Effector memory CD8-positive, alpha-beta T cell (primary cell): ENCODE data around the gene CLTA.
"Not testable (repeated sequence)": the region's sequence is repeated elsewhere in the genome, so short reads cannot be mapped to it uniquely, and the experiment has no call there.

ENCODE experiments used
- ATAC-seq: fragments of 150-1000 bp; cut with Tn5 transposase; replicated peaks from 2 replicates; pipeline ENCODE4 v1.10.0; 2021; ENCODE audit warnings: mild to moderate bottlenecking, moderate library complexity
- DNase-seq, 3 experiments: peaks; one replicate each; pipeline ENCODE4 v3.0.0; 2021
- H3K27ac Mint-ChIP-seq, 2 donors: one replicate each; pipeline ENCODE4 v1.8.0; 2022; ENCODE audit warnings: mild to moderate bottlenecking in 2 of 2, mixed read lengths in 2 of 2, moderate library complexity in 2 of 2
- H3K27me3 Mint-ChIP-seq, 2 donors: one replicate each; pipeline ENCODE4 v1.8.0; 2022; ENCODE audit warnings: mixed read lengths in 2 of 2
- H3K36me3 Mint-ChIP-seq: one replicate; pipeline ENCODE4 v1.8.0; 2022; ENCODE audit warnings: mild to moderate bottlenecking, moderate library complexity, mixed read lengths; ENCODE audit not compliant: insufficient read depth
- H3K4me1 Mint-ChIP-seq, 2 donors: one replicate each; pipeline ENCODE4 v1.8.0; 2022; ENCODE audit warnings: low read depth in 2 of 2, mixed read lengths in 2 of 2
- H3K4me3 Mint-ChIP-seq, 2 donors: one replicate each; pipeline ENCODE4 v1.8.0; 2022; ENCODE audit warnings: mild to moderate bottlenecking in 2 of 2, mixed read lengths in 2 of 2, moderate library complexity in 2 of 2
- H3K9me3 Mint-ChIP-seq, 2 donors: one replicate each; pipeline ENCODE4 v1.8.0; 2022; ENCODE audit warnings: mixed read lengths in 2 of 2

Gene CLTA

DNA sequence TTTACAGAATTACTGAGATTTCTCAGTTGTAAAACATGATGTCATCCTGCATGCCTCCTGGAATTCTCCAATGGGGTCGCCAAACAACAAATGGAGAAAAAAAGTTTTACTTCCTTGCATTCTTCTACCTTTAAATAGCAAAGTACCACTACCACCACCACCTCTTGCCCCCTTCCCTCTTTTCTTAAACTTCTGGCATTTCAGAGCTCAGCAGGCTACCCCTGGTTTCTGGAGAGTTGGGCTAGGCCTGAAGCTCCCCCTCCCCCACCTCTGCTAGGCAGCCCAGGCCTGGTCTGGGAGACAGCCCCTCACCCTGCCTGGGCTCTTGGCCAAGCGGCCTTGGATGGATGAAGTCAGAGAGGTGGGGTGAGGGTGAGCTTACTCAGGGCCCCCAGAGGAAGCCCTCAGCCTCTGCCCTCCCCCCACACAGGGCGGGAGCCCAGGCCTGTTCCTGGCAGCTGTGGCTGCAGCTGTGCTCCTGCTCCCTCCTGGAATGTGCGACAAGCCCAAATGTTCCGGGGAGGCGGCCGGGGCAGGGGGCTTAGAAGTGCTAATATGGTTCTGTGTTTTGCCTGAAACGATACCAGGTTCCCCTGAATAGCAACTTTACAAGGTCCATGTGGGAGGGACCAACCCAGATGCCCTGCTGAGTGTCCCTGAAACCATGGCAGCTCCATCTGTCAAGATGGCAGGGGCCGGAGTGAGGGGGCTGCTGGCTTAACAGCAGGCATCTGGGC lies 27.5 kb upstream of the CLTA start:
- Mint-ChIP-seq H3K9me3 (no peaks in the 10 kb centered on the region), H3K4me1 (peaks cover 3 to 8% of the 10 kb centered on the region in 2 donors), H3K27ac (peak overlapping the region; percentile 20 to 84), H3K36me3 (peaks cover 30% of the 10 kb centered on the region), H3K27me3 (no peaks in the 10 kb centered on the region), H3K4me3 (no peak overlapping the region)
- ATAC-seq (no peak), DNase-seq (no peak)

DNA sequence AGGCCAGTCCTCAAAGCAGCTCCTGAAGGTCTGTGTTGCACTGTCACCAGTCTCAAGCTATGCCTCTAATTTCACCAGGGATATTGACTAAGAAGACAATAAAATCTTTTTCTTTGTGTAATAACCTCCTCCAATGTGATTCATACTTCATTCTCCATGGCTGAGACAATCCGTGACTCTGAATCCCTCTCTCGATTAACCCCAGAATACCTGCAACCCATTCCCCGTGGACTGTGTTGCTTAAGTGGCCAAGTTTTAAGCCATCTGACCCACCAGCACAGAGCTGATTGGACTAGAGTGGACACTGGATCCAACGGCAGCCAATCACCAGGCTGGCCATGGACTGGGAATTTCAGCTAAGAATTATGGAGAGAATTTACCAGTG lies 26.9 kb upstream of the CLTA start:
- H3K9me3 Mint-ChIP-seq = no peaks in the 10 kb centered on the region
- DNase-seq = no peak
- H3K27ac Mint-ChIP-seq = peak overlapping the region in 1 of 2 donors; percentile 52
- peaks cover 3 to 8% of the 10 kb centered on the region in 2 donors for H3K4me1 Mint-ChIP-seq
- ATAC-seq = no peak
- H3K36me3 Mint-ChIP-seq = peaks cover 30% of the 10 kb centered on the region
- no peaks in the 10 kb centered on the region for H3K27me3 Mint-ChIP-seq
- no peak overlapping the region for H3K4me3 Mint-ChIP-seq

DNA sequence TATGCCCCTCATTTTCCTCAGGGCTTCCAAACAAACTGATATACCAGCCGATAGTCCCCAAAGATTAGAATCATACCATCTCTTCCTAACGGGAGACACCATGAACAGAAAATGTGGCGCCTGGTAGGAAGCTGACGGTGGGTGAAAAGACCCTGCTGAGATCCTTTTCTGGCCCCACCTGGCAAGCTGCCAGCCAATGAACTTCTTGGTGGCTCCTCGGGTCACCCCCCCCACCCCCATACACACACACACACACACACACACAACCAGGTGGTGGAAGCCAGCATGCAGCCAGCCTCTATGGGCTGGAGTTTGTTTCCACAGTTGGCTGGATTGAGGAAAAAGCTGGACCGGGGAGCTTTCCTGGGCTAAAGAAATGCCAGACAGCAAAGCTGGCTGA lies 26.3 kb upstream of the CLTA start:
- Mint-ChIP-seq H3K27ac (peak overlapping the region in 1 of 2 donors; percentile 52), H3K36me3 (peaks cover 30% of the 10 kb centered on the region), H3K27me3 (no peaks in the 10 kb centered on the region), H3K4me3 (no peak overlapping the region), H3K4me1 (peaks cover 3 to 8% of the 10 kb centered on the region in 2 donors), H3K9me3 (no peaks in the 10 kb centered on the region)
- no peak for ATAC-seq
- DNase-seq = no peak

DNA sequence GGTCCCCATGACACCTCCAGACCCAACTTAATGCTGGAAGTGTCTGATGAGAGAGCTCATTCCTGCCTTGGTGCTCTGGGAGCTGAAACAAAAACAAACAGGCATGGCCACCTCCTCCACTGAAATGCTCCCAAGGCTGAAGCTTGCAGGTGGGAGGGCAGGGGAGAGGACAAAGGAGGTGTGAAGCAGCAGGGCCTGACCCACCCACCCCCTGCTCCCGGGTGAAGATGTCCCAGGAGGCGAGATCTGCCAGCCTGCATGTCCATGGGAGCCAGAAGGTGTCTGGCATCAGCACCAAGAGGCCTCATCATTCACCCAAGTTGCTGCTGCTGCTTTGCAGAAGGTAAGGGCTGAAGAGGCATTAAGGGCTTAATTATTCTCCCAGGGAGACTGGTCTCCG lies 25.7 kb upstream of the CLTA start:
- no peak for ATAC-seq
- Mint-ChIP-seq H3K27ac (peak overlapping the region; percentile 75 to 76), H3K36me3 (peaks cover 28% of the 10 kb centered on the region), H3K4me1 (peaks cover 3 to 8% of the 10 kb centered on the region in 2 donors), H3K27me3 (no peaks in the 10 kb centered on the region), H3K9me3 (no peaks in the 10 kb centered on the region), H3K4me3 (peak overlapping the region; percentile 81 to 82)
- no peak for DNase-seq

DNA sequence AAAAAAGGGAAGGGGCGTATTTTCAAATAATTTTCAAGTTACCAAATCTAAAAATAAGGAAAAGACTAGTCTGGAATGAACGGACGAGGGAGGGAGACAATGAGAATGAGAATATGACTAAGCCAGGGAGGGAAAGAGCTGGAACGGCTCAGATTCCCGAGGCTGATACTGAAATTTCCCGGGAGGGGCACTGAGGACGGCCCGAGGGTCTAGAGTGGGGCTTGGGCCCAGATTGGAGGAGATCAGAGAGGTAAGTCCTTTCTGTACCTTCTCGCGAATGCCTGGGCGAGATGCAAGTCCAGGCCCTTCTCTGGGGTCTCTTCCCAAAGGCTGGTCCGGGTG lies 24.9 kb upstream of the CLTA start:
- Mint-ChIP-seq H3K36me3 (peaks cover 22% of the 10 kb centered on the region), H3K4me3 (peak overlapping the region; percentile 81 to 82), H3K27me3 (no peaks in the 10 kb centered on the region), H3K9me3 (no peaks in the 10 kb centered on the region), H3K27ac (peak overlapping the region; percentile 75 to 76), H3K4me1 (peaks cover 3 to 8% of the 10 kb centered on the region in 2 donors)
- ATAC-seq (no peak), DNase-seq (no peak)

DNA sequence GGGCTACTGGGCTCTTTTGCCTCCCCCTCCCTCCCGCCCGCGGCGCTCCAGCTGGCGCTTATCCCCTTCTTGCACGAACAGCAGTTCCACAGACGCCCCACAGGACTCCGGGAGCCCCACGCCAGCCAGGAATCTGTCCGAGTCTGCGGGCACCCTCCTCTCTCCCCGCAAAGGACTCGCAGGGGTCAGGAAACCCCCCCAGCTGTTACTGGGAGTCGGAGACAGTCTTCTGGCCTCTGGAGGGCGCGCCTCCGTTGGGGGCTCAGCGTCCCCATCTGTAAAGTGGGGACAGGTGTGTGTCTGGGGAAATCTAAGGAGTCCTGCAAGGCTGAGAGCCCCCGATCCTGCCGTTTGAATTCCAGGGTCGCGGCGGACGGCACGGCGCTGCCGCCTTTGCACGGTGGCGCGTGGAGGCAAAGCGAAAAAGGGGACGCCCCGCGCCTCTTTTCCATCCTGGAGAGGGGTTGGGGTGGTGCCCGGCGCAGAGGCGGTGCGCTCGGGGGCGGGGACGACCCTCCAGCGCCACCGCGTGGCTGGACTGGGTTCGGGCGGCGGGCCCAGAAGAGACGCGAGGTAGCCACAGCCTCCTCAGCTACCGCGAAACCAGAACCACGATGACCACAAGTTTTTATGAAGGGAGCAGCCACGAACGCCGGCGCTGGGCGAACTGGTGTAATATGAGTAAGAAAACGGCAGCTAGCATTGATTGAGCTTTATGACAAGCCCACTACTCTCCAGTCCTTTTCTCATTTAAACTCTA lies 24.4 kb upstream of the CLTA start:
- ATAC-seq = peak; percentile 97
- H3K27ac Mint-ChIP-seq = peak overlapping the region; percentile 75 to 76

DNA sequence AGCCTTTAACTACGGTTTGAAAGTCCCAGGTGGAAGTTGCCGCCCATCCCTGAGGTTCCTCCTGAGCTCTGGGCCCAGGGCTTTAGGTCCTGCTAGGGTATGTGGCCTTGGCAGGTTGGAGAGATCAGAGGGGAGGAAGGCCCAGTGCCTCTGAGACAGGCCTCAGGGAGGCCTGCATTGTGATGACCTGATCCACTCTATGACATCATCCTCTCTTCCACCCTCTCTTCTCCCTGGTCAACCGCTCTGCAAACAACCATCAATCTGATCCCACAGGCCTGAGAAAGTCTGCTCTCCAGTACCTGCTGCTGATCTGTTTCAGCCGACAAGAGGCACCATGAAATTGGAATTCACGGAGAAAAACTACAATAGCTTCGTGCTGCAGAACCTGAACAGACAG lies 21.6 kb upstream of the CLTA start, which contains the start of gene CCIN:
TSS of gene CCIN (plus strand) at position 223 of the 400 bp plus-strand sequence. CDS start at position 338, 115 bp downstream.
- ATAC-seq (no peak), DNase-seq (no peak)
- Mint-ChIP-seq H3K27me3 (peaks cover 0 to 18% of the 10 kb centered on the region in 2 donors), H3K36me3 (peaks cover 15% of the 10 kb centered on the region), H3K4me1 (peaks cover 3% of the 10 kb centered on the region in 2 donors), H3K27ac (no peak within 1 kb of the TSS), H3K4me3 (no peak within 1 kb of the TSS), H3K9me3 (no peaks in the 10 kb centered on the region)

More for the DNA sequence above, 24.4 kb upstream of the CLTA start:
- peak; percentile 83 to 86 (median 85) for DNase-seq
- Mint-ChIP-seq H3K27me3 (peaks cover 0 to 4% of the 10 kb centered on the region in 2 donors), H3K36me3 (peaks cover 19% of the 10 kb centered on the region), H3K4me1 (peaks cover 3 to 6% of the 10 kb centered on the region in 2 donors), H3K4me3 (peak overlapping the region; percentile 81 to 82), H3K9me3 (no peaks in the 10 kb centered on the region)

DNA sequence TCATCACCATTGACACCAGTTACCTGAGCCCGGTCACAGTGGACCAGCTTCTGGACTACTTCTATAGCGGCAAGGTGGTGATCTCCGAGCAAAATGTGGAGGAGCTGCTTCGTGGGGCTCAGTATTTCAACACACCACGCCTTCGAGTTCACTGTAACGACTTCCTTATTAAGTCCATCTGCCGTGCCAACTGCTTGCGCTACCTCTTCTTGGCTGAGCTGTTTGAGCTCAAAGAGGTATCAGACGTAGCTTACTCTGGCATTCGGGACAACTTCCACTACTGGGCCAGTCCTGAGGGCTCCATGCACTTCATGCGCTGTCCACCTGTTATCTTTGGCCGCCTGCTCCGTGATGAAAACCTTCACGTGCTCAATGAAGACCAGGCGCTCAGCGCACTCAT lies 21.0 kb upstream of the CLTA start:
- H3K27me3 Mint-ChIP-seq = peaks cover 0 to 18% of the 10 kb centered on the region in 2 donors
- ATAC-seq = no peak
- H3K4me3 Mint-ChIP-seq = no peak overlapping the region
- peaks cover 3% of the 10 kb centered on the region in 2 donors for H3K4me1 Mint-ChIP-seq
- no peak overlapping the region for H3K27ac Mint-ChIP-seq
- no peak for DNase-seq
- no peaks in the 10 kb centered on the region for H3K9me3 Mint-ChIP-seq
- peaks cover 12% of the 10 kb centered on the region for H3K36me3 Mint-ChIP-seq

DNA sequence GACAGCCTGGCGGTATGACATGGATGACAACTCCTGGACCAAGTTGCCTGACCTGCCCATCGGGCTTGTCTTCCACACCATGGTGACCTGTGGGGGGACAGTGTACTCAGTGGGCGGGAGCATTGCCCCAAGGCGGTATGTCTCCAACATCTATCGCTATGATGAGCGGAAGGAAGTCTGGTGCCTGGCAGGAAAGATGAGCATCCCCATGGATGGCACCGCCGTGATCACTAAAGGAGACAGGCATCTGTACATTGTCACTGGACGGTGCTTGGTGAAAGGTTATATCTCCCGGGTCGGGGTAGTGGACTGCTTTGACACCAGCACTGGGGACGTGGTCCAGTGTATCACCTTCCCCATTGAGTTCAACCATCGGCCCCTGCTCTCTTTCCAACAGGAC lies 20.2 kb upstream of the CLTA start:
- Mint-ChIP-seq H3K4me3 (no peak overlapping the region), H3K4me1 (peaks cover 0 to 3% of the 10 kb centered on the region in 2 donors), H3K9me3 (no peaks in the 10 kb centered on the region), H3K27me3 (peaks cover 0 to 25% of the 10 kb centered on the region in 2 donors), H3K27ac (no peak overlapping the region), H3K36me3 (peaks cover 8% of the 10 kb centered on the region)
- ATAC-seq = no peak
- no peak for DNase-seq

DNA sequence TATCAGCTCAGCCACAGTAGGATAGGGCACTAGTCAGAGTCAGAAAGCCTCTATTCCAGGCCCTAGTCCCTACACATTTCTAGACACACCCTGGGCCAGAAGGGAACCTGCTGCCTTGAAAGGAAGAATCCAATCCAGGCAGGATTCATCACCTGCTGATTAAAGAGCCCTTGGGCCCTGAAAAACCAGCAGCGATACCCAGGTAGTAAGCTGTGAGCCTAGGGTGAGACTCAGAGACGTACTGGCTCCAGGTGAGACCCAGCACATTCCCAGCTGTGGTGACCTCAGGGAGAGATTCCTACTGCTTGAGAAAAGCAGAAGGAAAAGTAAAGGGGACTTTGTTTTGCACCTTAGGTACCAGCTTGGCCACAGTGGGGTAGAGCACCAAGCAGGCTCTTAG lies 16.9 kb upstream of the CLTA start:
- ATAC-seq = no peak
- H3K27ac Mint-ChIP-seq = no peak overlapping the region
- no peaks in the 10 kb centered on the region for H3K9me3 Mint-ChIP-seq
- no peaks in the 10 kb centered on the region for H3K4me1 Mint-ChIP-seq
- H3K36me3 Mint-ChIP-seq = no peaks in the 10 kb centered on the region
- DNase-seq = no peak
- peaks cover 0 to 25% of the 10 kb centered on the region in 2 donors for H3K27me3 Mint-ChIP-seq
- no peak overlapping the region for H3K4me3 Mint-ChIP-seq

DNA sequence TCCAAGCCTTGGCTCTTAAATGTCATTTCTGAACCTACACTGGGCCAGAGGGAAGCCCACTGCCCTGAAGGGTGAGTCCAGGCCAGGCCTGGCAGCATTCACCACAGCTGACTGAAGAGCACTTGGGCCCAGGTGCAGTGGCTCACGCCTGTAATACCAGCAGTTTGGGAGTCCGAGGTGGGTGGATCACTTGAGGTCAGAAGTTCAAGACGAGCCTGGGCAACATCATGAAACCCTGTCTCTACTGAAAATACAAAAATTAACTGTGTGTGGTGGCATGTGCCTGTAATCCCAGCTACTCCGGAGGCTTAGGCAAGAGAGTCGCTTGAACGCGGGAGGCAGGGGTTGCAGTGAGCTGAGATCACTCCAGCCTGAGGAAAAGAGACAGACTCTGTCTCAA lies 16.4 kb upstream of the CLTA start:
- no peak for ATAC-seq
- no peaks in the 10 kb centered on the region for H3K9me3 Mint-ChIP-seq
- H3K27ac Mint-ChIP-seq = peak overlapping the region in 1 of 2 donors; percentile 47

DNA sequence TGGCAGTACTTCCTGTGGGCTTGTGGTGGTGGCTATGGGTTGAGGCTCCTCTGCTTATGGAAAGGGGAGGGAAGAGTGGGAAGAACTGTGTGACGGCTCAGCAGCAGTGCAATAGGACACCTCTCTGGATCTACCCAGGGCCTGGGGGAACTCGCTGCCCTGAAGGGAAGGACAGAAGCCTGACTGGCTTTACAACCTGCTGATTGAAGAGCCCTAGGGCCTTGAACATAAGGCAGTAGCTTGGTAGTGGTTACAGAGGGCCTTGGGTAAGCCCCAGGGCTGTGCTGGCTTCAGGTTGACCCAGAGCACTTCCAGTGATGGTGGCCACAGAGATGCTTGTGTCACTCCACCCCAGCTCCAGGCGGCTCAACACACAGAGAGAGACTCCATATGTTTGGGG lies 16.0 kb upstream of the CLTA start:
- H3K36me3 Mint-ChIP-seq = no peaks in the 10 kb centered on the region
- H3K27me3 Mint-ChIP-seq = peaks cover 0 to 25% of the 10 kb centered on the region in 2 donors
- DNase-seq (no peak), ATAC-seq (no peak)
- H3K4me3 Mint-ChIP-seq = no peak overlapping the region
- no peaks in the 10 kb centered on the region for H3K9me3 Mint-ChIP-seq
- peak overlapping the region in 1 of 2 donors; percentile 47 for H3K27ac Mint-ChIP-seq
- no peaks in the 10 kb centered on the region for H3K4me1 Mint-ChIP-seq

More for the DNA sequence above, 16.4 kb upstream of the CLTA start:
- no peaks in the 10 kb centered on the region for H3K4me1 Mint-ChIP-seq
- no peaks in the 10 kb centered on the region for H3K36me3 Mint-ChIP-seq
- no peak for DNase-seq
- H3K4me3 Mint-ChIP-seq = no peak overlapping the region
- H3K27me3 Mint-ChIP-seq = peaks cover 0 to 25% of the 10 kb centered on the region in 2 donors

DNA sequence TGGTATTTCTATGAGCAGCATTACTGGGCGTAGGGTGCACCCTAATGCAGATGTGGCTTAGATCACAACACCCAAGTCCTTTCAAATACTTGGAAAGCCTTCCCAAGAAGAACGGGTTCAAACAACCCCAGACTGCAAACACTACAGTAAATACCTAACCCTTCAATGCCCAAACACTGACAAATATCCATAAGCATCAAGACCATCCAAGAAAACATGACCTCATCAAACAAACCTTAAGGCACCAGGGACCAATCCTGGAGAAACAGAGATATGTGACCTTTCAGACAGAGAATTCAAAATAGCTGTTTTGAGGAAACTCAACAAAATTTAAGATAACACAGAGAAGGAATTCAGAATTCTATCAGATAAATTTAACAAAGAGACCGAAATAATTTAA lies 15.5 kb upstream of the CLTA start:
- ATAC-seq = not testable (repeated sequence)
- Mint-ChIP-seq H3K27me3 (peaks cover under 1 to 25% of the 10 kb centered on the region in 2 donors), H3K27ac (peak overlapping the region in 1 of 2 donors; percentile 47)

DNA sequence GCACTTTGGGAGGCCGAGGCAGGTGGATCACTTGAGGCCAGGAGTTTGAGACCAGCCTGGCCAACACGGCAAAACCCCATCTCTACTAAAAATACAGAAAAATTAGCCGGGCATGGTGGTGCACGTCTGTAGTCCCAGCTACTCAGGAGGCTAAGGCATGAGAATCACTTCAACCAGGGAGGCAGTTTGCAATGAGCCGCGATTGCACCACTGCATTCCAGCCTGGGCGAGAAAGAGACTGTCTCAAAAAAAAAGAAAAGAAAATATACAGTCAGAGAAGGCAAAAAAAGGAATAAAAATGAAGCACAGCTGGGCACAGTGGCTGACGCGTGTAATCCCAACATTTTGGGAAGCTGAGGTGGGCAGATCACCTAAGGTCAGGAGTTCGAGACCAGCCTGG lies 14.2 kb upstream of the CLTA start:
- not testable (repeated sequence) for ATAC-seq, H3K36me3 Mint-ChIP-seq, H3K4me3 Mint-ChIP-seq, H3K9me3 Mint-ChIP-seq, H3K4me1 Mint-ChIP-seq, H3K27ac Mint-ChIP-seq, DNase-seq
- H3K27me3 Mint-ChIP-seq = peaks cover 10 to 20% of the 10 kb centered on the region in 2 donors

More for the DNA sequence above, 15.5 kb upstream of the CLTA start:
- not testable (repeated sequence) for H3K9me3 Mint-ChIP-seq, H3K4me3 Mint-ChIP-seq, H3K36me3 Mint-ChIP-seq, H3K4me1 Mint-ChIP-seq, DNase-seq
